ENCODE data around the gene TSFM. TPM values are rescaled to one million over a fixed set of nuclear protein-coding genes. Genes with fewer than 3 reads are reported as not detected.

TSFM gene
- total RNA-seq, 2 experiments from 2014 or later: 46.3 to 47.3 TPM

DNA sequence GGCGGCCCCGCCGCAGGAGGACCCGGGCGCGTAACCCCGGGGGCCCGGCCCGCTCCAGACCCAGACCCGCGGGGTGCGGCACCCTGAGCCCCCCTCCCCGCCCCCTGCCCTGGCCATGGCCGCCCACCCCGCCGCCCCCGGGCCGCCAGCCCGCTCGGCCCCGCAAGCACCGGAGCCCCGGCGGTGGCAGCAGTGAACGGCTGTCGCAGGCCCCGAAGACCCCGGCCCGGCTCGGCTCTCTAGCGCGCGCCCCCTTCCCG lies 27.5 kb upstream of the TSFM start:
- no peaks in the 10 kb centered on the region for H3K27me3 Mint-ChIP-seq
- TF ChIP-seq, protein P1, sequence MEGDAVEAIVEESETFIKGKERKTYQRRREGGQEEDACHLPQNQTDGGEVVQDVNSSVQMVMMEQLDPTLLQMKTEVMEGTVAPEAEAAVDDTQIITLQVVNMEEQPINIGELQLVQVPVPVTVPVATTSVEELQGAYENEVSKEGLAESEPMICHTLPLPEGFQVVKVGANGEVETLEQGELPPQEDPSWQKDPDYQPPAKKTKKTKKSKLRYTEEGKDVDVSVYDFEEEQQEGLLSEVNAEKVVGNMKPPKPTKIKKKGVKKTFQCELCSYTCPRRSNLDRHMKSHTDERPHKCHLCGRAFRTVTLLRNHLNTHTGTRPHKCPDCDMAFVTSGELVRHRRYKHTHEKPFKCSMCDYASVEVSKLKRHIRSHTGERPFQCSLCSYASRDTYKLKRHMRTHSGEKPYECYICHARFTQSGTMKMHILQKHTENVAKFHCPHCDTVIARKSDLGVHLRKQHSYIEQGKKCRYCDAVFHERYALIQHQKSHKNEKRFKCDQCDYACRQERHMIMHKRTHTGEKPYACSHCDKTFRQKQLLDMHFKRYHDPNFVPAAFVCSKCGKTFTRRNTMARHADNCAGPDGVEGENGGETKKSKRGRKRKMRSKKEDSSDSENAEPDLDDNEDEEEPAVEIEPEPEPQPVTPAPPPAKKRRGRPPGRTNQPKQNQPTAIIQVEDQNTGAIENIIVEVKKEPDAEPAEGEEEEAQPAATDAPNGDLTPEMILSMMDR (IDR thresholded peaks at IDR 0.05): no peak
- no peaks in the 10 kb centered on the region for H3K9me3 Mint-ChIP-seq
- ATAC-seq (no peak), DNase-seq (no peak)
- ChIA-PET CTCF (interaction anchor here (3.0 kb wide), 1 partner anchor 11 kb away, joined by 74 read pairs; the partner anchor contains the start of gene CYP27B1), POLR2A (interaction anchor here (2.3 to 2.4 kb wide), 2 partner anchors 9 to 17 kb away, joined by 8 to 9 read pairs; partner anchors contain the start of genes EEF1AKMT3 and METTL1)
- intact Hi-C loops (cut with micrococcal nuclease): no loop called here
- no peak overlapping the region for H3K27ac Mint-ChIP-seq
- peak overlapping the region; percentile 35 for H3K4me3 Mint-ChIP-seq
- H3K36me3 Mint-ChIP-seq (ENCODE audit: low read depth): peaks cover 42% of the 10 kb centered on the region
- H3K4me1 Mint-ChIP-seq (ENCODE audit: low read depth): peaks cover 60% of the 10 kb centered on the region

DNA sequence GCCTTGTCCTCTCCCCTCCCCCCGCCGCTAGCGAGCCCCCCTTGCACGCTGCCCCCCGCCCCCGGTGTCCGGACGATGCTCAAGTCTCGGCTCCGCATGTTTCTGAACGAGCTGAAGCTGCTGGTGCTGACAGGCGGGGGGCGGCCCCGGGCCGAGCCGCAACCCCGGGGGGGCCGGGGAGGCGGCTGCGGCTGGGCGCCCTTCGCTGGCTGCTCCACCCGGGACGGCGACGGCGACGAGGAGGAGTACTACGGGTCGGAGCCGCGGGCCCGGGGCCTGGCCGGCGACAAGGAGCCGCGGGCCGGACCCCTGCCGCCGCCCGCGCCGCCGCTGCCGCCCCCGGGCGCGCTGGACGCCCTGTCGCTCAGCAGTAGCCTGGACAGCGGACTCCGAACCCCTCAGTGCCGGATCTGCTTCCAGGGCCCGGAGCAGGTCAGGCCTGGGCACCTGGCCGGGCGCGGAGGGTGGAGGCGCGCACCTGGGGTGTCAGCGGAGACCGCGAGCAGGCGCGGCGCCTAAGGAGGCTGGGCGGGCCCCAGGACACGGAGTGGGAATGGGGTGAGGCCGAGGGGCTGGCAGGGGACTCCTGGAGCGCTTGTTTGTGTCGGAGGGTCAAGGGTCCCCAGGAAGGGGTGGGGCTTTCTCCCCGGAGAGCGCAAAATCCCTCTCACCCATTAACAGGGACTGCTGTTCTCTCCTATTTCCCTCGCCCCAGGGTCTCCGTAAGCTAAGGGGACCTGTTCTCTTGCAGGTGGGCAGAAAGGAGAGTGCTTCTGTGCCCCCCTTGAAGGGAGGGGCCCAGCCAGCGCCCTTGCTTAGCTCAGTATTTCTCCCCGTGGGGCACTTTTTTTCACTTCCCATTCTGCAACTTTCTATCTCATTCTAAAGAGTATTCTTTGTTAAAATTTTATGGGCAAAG lies 26.9 kb upstream of the TSFM start:
- ChIA-PET POLR2A (interaction anchor here (0.8 to 2.4 kb wide), 8 partner anchors 8 to 1126 kb away, joined by 3 to 10 read pairs (median 8); partner anchors contain the start of genes BAZ2A, EEF1AKMT3, METTL1 and TSPAN31), CTCF (interaction anchor here (0.7 to 3.0 kb wide), 21 partner anchors 11 to 231 kb away, joined by 3 to 74 read pairs (median 5); partner anchors contain the start of genes AVIL, CYP27B1, EEF1AKMT3 and METTL1)
- peaks cover 55% of the 10 kb centered on the region for H3K4me1 Mint-ChIP-seq (ENCODE audit: low read depth)
- H3K4me3 Mint-ChIP-seq: peak overlapping the region; percentile 79
- H3K36me3 Mint-ChIP-seq (ENCODE audit: low read depth): peaks cover 41% of the 10 kb centered on the region
- no peaks in the 10 kb centered on the region for H3K27me3 Mint-ChIP-seq
- intact Hi-C loops (cut with micrococcal nuclease): no loop called here
- TF ChIP-seq, protein P1 (IDR thresholded peaks at IDR 0.05): no peak
- ATAC-seq (no peak), DNase-seq (peak; percentile 39)
- peak overlapping the region; percentile 21 for H3K27ac Mint-ChIP-seq
- no peaks in the 10 kb centered on the region for H3K9me3 Mint-ChIP-seq

DNA sequence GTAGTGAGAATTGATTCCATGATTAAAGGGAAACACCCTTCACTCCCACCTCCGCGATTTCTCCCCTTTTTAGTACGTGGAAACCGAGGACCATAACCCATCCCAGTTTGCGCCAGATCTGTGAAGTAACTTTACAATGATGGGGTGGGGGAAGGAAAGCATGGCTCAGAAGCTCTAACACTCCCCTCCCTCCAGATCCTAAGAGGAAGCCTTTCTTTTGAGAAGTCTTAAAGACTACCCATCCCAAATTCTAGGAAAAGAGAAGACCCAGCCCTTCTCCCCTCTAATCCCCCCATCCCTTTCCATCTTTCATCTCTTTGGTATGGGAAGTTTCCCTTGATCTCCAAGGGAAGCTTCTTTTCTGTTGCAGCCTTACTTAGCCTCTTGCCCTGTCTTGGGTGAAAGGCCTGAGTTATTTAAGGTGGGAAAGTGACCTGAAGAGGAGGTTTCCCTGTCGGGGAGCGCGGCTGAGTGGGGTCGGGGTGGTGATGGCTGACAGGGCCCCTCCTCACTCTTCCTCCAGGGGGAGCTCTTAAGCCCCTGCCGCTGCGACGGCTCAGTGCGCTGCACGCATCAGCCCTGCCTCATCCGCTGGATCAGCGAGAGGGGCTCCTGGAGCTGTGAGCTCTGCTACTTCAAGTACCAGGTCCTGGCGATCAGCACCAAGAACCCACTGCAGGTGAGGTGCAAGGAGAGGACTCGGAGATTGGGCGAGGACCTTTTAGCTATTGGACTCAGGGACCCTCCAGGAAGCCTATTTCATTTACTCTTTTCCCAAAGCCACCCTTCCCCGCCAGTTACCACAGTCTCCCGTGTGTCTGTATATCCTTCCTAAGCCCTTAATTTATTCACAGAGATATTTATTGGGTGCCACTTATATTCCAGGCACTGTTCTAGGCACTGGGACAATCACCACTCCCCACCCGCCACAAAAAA lies 25.9 kb upstream of the TSFM start:
- DNase-seq: peak; percentile 81
- Mint-ChIP-seq H3K4me1 (ENCODE audit: low read depth) (peaks cover 47% of the 10 kb centered on the region), H3K4me3 (peak overlapping the region; percentile 79)

DNA sequence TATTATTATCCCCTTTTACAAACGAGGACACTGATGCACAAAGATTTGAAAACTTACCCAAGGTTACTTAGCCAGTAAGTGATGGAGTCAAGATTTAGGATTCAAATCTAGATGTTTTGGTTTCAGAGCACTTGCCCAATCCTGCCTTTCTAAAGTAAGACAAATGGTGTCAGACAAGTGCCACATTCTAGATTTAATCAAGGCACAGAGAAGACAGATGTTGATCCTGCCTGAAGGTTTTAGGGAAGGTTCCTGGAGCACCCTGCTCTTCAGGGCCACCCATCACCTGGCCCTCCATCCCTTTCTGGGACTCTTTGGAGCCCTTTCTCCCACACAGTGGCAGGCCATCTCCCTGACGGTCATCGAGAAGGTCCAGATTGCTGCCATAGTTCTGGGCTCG lies 24.8 kb upstream of the TSFM start:
- ATAC-seq (no peak), DNase-seq (no peak)
- H3K27ac Mint-ChIP-seq: no peak overlapping the region
- ChIA-PET CTCF (interaction anchor here (1.8 to 3.0 kb wide), 3 partner anchors 9 to 148 kb away, joined by 5 to 74 read pairs (median 6); partner anchors contain the start of genes AVIL and CYP27B1), POLR2A (no interaction called here)
- H3K4me3 Mint-ChIP-seq: no peak overlapping the region
- TF ChIP-seq, protein P1 (IDR thresholded peaks at IDR 0.05): no peak
- no peaks in the 10 kb centered on the region for H3K9me3 Mint-ChIP-seq
- H3K36me3 Mint-ChIP-seq (ENCODE audit: low read depth): peaks cover 37% of the 10 kb centered on the region
- intact Hi-C loops (cut with micrococcal nuclease): no loop called here
- H3K27me3 Mint-ChIP-seq: no peaks in the 10 kb centered on the region
- peaks cover 43% of the 10 kb centered on the region for H3K4me1 Mint-ChIP-seq (ENCODE audit: low read depth)

More for the DNA sequence above, 25.9 kb upstream of the TSFM start:
- ChIA-PET POLR2A (interaction anchor here (0.8 to 2.4 kb wide), 10 partner anchors 8 to 1127 kb away, joined by 3 to 10 read pairs (median 6); partner anchors contain the start of genes BAZ2A, EEF1AKMT3, METTL1 and TSPAN31), CTCF (interaction anchor here (0.7 to 3.0 kb wide), 33 partner anchors 9 to 232 kb away, joined by 3 to 74 read pairs (median 5); partner anchors contain the start of genes AVIL, CYP27B1, EEF1AKMT3 and METTL1)
- Mint-ChIP-seq H3K36me3 (ENCODE audit: low read depth) (peaks cover 37% of the 10 kb centered on the region), H3K27me3 (no peaks in the 10 kb centered on the region), H3K27ac (peak overlapping the region; percentile 67), H3K9me3 (no peaks in the 10 kb centered on the region)
- intact Hi-C loops (cut with micrococcal nuclease): no loop called here
- ATAC-seq: peak; percentile 33
- TF ChIP-seq, protein P1 (IDR thresholded peaks at IDR 0.05): peak; percentile 81
